Heart right ventricle (tissue), 16 donors: ENCODE data around the gene USH2A. TPM values are rescaled to one million over a fixed set of nuclear protein-coding genes. Genes with fewer than 3 reads are reported as not detected.
A peak's percentile ranks its signal among the peaks of the same experiment; 100 is the strongest.

ENCODE experiments used
- ATAC-seq, 8 donors: fragments of 200-7000 bp; cut with Tn5 transposase; one replicate each; pipeline ENCODE4 v1.9.1; 2020; ENCODE audit warnings: mild to moderate bottlenecking in 8 of 8, moderate library complexity in 8 of 8, moderate number of reproducible peaks in 1 of 8
- DNase-seq, 2 donors: peaks; one replicate each; pipeline ENCODE4 v3.0.0-alpha.2; 2020
- H3K27ac ChIP-seq, 10 donors: fragments of 200-600 bp; sonication (generic) in 2 of 10; one replicate each; pipeline versions ENCODE4 v1.5.0 to v1.8.0; 2020 to 2022; ENCODE audit warnings: mild to moderate bottlenecking in 3 of 10
- H3K27me3 ChIP-seq, 7 donors: fragments of 200-600 bp; one replicate each; pipeline ENCODE4 v1.8.0; 2021 to 2022; ENCODE audit warnings: mild to moderate bottlenecking in 2 of 7
- H3K36me3 ChIP-seq, 9 donors: fragments of 200-600 bp; sonication (generic) in 1 of 9; one replicate each; pipeline versions ENCODE4 v1.5.0 to v1.8.0; 2020 to 2022; ENCODE audit warnings: mild to moderate bottlenecking in 2 of 9
- H3K4me1 ChIP-seq, 9 donors: fragments of 200-600 bp; sonication (generic) in 1 of 9; one replicate each; pipeline versions ENCODE4 v1.5.0 to v1.8.0; 2020 to 2022; ENCODE audit warnings: mild to moderate bottlenecking in 4 of 9
- H3K4me3 ChIP-seq, 10 donors: fragments of 200-600 bp; sonication (generic) in 2 of 10; one replicate each; pipeline versions ENCODE4 v1.5.0 to v1.8.0; 2020 to 2022; ENCODE audit warnings: mild to moderate bottlenecking in 7 of 10, moderate library complexity in 2 of 10
- H3K9me3 ChIP-seq, 11 donors: fragments of 200-600 bp in 10 of 11; sonication (generic) in 2 of 11; one replicate each; pipeline versions ENCODE4 v1.5.0 to v1.8.0; 2013 to 2022; ENCODE audit warnings: mild to moderate bottlenecking in 2 of 11, control low read depth in 1 of 11, moderate library complexity in 1 of 11
- CTCF ChIP-seq, 9 donors: fragments of 200-600 bp; sonication (generic) in 2 of 9; IDR thresholded peaks; one replicate each; pipeline versions ENCODE4 v1.5.0 to v1.8.0; 2021 to 2022; ENCODE audit warnings: antibody characterized with exemption in 9 of 9, mild to moderate bottlenecking in 5 of 9, moderate library complexity in 1 of 9
- WGBS, 2 donors: extraction: QIAGEN DNeasy Blood & Tissue Kit; methylation state at CpG; one replicate each; pipeline ENCODE4 v1.1.7; 2013; ENCODE audit warnings: inconsistent platforms in 1 of 2; 5-methylcytosine and 5-hydroxymethylcytosine counted together
- intact Hi-C, 10 donors: fragments of 100-400 bp; cut with DNase I; formaldehyde crosslinking; loops; one replicate each; pipeline versions ENCODE4 v1.11.1 to v1.14.2; 2022
- polyA plus RNA-seq, 2 donors: library from polyadenylated mRNA; stranded (reverse); fragments of 200-250 nt; gene quantifications; one replicate each; pipeline ENCODE4 v1.2.3, GENCODE V29; 2013
- total RNA-seq, 10 donors: library from RNA; stranded (reverse); fragmentation: NEBNext Ultra II Directional in 3 of 10; extraction: Animal tissue kit (Norgen Biotek cat#: 25700) in 3 of 10; gene quantifications; one replicate each; pipeline versions ENCODE4 v1.2.1 to v1.2.4, GENCODE V29; 2021 to 2023
- donor health status: Arrhythmogenic right ventricular cardiomyopathy.
- donor health status: ischemic (EF 13 %, LVEDD 7.1; RV severe dilation, severe dysfunction).
- donor health status: healthy with polysubstance abuse.
- donor health status: DM: no; HTN: yes; CAD: no.
- donor health status: DM: no; HTN: no; CAD: no.
- donor health status: ischemic (EF 25% LVEDD 6.9; RV normal size, moderate dysfunction).
- donor health status: ischemic (EF 25% LVEDD 5.7; RV mildly dilated, moderate dysfunction).
- donor health status: healthy.
- donor health status: DM: yes; HTN: yes; CAD: no.
- donor health status: Ischemic cardiomyopathy.
- donor health status: ischemic (EF 35%, LVEDD 5.7; RV mildly dilated, moderate dysfunction).
- donor health status: nonischemic (EF 11% LVEDD 7.7; RV severe dilation, severe dysfunction).
- donor health status: DM: yes; HTN: yes; CAD: no.
- donor health status: PGD.
- donor health status: ischemic (EF 29% LVEDD 5.4; RV normal size, mild dysfunction).
- donor health status: nonischemic (EF 23%, LVEDD 6.1; RV moderate dilation, normal function).

The USH2A gene
- total and polyA plus RNA-seq, 12 donors: 0.01 to 4.9 (median 3.6) TPM

- 84 to 85% methylated on average over 4 of the region's 4 CpGs for WGBS, 2 donors
- H3K36me3 ChIP-seq: peaks cover 0 to 87% (median 18%) of the 10 kb centered on the region in 9 donors
- H3K27ac ChIP-seq: no peak overlapping the region
- ATAC-seq (peak in 2 of 8 donors; percentile 44 to 60), DNase-seq (no peak)
- peaks cover 0 to 21% (median 5%) of the 10 kb centered on the region in 9 donors for H3K4me1 ChIP-seq
- H3K4me3 ChIP-seq: no peak overlapping the region
- peaks cover 0 to 4% (median 0%) of the 10 kb centered on the region in 11 donors for H3K9me3 ChIP-seq
- intact Hi-C loops: loop anchor here in 1 of 10 donors (5.0 kb wide), 1 partner anchor 41 kb away; the partner anchor contains the start of gene KCTD3
- H3K27me3 ChIP-seq: no peaks in the 10 kb centered on the region
- TF ChIP-seq CTCF (IDR thresholded peaks at IDR 0.05): no peak
These were observed 814.6 kb downstream of the USH2A start for GRCh38 chr1:215608646-215609045.

- Histone ChIP-seq H3K27me3 (no peaks in the 10 kb centered on the region), H3K36me3 (peaks cover 0 to 87% (median 8%) of the 10 kb centered on the region in 9 donors), H3K4me3 (no peak overlapping the region), H3K9me3 (no peaks in the 10 kb centered on the region), H3K27ac (no peak overlapping the region), H3K4me1 (peaks cover 0 to 14% (median 4%) of the 10 kb centered on the region in 9 donors)
- intact Hi-C loops: loop anchor here in 1 of 10 donors (5.0 kb wide), 1 partner anchor 40 kb away; the partner anchor contains the start of gene KCTD3
- no peak for TF ChIP-seq CTCF (IDR thresholded peaks at IDR 0.05)
- no peak for ATAC-seq
- 86 to 90% methylated on average over 1 of the region's 1 CpG for WGBS, 2 donors
- no peak for DNase-seq
These were observed 815.8 kb downstream of the USH2A start for GRCh38 chr1:215607412-215607811.

- intact Hi-C loops: loop anchor here in 1 of 10 donors (5.0 kb wide), 1 partner anchor 39 kb away; the partner anchor contains the start of gene KCTD3
- Histone ChIP-seq H3K36me3 (peaks cover 0 to 87% (median 7%) of the 10 kb centered on the region in 9 donors), H3K27me3 (no peaks in the 10 kb centered on the region), H3K4me1 (peaks cover 0 to 6% (median 4%) of the 10 kb centered on the region in 9 donors), H3K4me3 (no peak overlapping the region), H3K9me3 (no peaks in the 10 kb centered on the region), H3K27ac (no peak overlapping the region)
- no peak for DNase-seq
- TF ChIP-seq CTCF (IDR thresholded peaks at IDR 0.05): peak; percentile 19 to 65 (median 49)
- no peak for ATAC-seq
- WGBS, 2 donors: 78 to 86% methylated on average over 2 of the region's 2 CpGs
These were observed 816.6 kb downstream of the USH2A start for GRCh38 chr1:215606564-215607168.

GRCh38 chr1:215606036-215606435 is 817.2 kb downstream of the USH2A start:
- TF ChIP-seq CTCF (IDR thresholded peaks at IDR 0.05): no peak
- Histone ChIP-seq H3K36me3 (peaks cover 0 to 87% (median under 1%) of the 10 kb centered on the region in 9 donors), H3K9me3 (no peaks in the 10 kb centered on the region), H3K27me3 (no peaks in the 10 kb centered on the region), H3K4me3 (no peak overlapping the region), H3K27ac (no peak overlapping the region), H3K4me1 (peaks cover 0 to 6% (median 4%) of the 10 kb centered on the region in 9 donors)
- intact Hi-C loops: loop anchor here in 1 of 10 donors (5.0 kb wide), 1 partner anchor 39 kb away; the partner anchor contains the start of gene KCTD3
- WGBS, 2 donors: 62 to 69% methylated on average over 3 of the region's 3 CpGs
- no peak for ATAC-seq
- no peak for DNase-seq
